Right atrium auricular region (tissue), 2 donors: ENCODE data around the gene EPS8L1. TPM values are rescaled to one million over a fixed set of nuclear protein-coding genes. Genes with fewer than 3 reads are reported as not detected.
A peak's percentile ranks its signal among the peaks of the same experiment; 100 is the strongest.

Experiments used
- DNase-seq: peaks from one replicate; pipeline ENCODE4 v3.0.0-alpha.2; 2019; ENCODE audit warnings: low spot score
- H3K27ac ChIP-seq, 2 donors: fragments of 200-600 bp; sonication (generic); 1 replicate in 1 of 2; 2 replicates in 1 of 2; pipeline ENCODE4 v1.5.1; 2016 to 2019
- H3K27me3 ChIP-seq, 2 donors: fragments of 200-600 bp; sonication (generic); one replicate each; pipeline versions ENCODE4 v1.5.1 to v1.6.0; 2017 to 2019
- H3K36me3 ChIP-seq: fragments of 200-600 bp; sonication (generic); one replicate; pipeline ENCODE4 v1.5.1; 2016
- H3K4me1 ChIP-seq, 2 donors: fragments of 200-600 bp; sonication (generic); one replicate each; pipeline versions ENCODE4 v1.5.1 to v1.6.0; 2017 to 2019
- H3K4me3 ChIP-seq, 2 donors: fragments of 200-600 bp; sonication (generic); 1 replicate in 1 of 2; 2 replicates in 1 of 2; pipeline ENCODE4 v1.5.1; 2017 to 2019; ENCODE audit warnings: mild to moderate bottlenecking in 1 of 2, moderate library complexity in 1 of 2
- H3K9me3 ChIP-seq, 2 donors: fragments of 200-600 bp; sonication (generic); one replicate each; pipeline ENCODE4 v1.5.1; 2019
- total RNA-seq, 2 donors: library from RNA; depleted of rRNA; stranded (reverse); fragments of >200 nt; gene quantifications; one replicate each; pipeline ENCODE4 v1.1.0, GENCODE V29; 2016
- TF ChIP-seq, protein P1 (sequence below), 2 donors: fragments of 200-600 bp; sonication (generic); IDR thresholded peaks; one replicate each; pipeline ENCODE4 v1.5.1; 2019; ENCODE audit warnings: antibody characterized with exemption in 2 of 2

EPS8L1 gene
- total RNA-seq, 2 donors from 2014 or later = 6.7 to 13.8 TPM

DNA sequence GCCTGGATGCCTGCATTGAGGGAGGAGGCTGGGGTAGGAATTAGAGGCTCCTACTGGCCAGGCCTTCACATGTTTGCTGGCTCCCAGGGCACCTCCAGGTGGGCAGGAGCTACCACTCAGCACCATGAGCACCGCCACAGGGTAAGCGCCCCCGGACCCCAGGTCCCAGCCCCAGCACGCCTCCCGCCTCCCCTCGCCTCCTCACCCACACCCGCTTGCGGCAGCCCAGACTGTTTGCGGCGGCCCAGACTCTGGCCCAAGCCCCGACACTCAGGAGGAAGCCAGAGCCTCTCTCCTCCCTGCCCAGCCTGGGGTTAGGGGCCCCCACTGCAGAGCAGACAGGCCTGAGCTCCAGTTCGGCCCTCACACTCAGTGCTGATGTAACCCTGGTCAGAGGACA, 652 bp downstream of the EPS8L1 start:
- Histone ChIP-seq H3K9me3 (peaks cover 0 to 10% of the 10 kb centered on the region in 2 donors), H3K36me3 (no peaks in the 10 kb centered on the region), H3K27ac (no peak overlapping the region), H3K27me3 (peaks cover 0 to 17% of the 10 kb centered on the region in 2 donors), H3K4me3 (no peak overlapping the region), H3K4me1 (peaks cover 0 to 16% of the 10 kb centered on the region in 2 donors)
- no peak for DNase-seq
- TF ChIP-seq, protein P1, sequence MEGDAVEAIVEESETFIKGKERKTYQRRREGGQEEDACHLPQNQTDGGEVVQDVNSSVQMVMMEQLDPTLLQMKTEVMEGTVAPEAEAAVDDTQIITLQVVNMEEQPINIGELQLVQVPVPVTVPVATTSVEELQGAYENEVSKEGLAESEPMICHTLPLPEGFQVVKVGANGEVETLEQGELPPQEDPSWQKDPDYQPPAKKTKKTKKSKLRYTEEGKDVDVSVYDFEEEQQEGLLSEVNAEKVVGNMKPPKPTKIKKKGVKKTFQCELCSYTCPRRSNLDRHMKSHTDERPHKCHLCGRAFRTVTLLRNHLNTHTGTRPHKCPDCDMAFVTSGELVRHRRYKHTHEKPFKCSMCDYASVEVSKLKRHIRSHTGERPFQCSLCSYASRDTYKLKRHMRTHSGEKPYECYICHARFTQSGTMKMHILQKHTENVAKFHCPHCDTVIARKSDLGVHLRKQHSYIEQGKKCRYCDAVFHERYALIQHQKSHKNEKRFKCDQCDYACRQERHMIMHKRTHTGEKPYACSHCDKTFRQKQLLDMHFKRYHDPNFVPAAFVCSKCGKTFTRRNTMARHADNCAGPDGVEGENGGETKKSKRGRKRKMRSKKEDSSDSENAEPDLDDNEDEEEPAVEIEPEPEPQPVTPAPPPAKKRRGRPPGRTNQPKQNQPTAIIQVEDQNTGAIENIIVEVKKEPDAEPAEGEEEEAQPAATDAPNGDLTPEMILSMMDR (IDR thresholded peaks at IDR 0.05) = no peak

DNA sequence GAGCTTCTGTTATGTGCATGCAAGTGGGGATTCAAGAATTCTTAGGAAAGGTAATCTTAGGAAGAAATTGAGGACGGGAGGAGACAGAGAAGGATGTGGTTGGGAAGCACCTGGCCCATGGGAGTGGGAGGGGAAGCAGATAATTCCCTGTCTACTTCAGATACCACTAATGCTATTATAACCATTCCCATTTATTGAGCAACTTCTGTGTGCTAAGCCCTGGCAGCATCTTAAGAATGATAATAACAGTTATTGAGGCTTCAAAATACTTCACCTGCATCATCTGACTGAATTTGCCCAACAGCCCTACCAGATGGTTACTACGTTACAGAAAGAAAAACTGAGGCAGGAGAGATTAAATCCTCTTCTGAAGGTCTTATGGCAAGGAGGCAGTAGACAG, 1.4 kb downstream of the EPS8L1 start:
- H3K36me3 ChIP-seq = no peaks in the 10 kb centered on the region
- TF ChIP-seq, protein P1 (IDR thresholded peaks at IDR 0.05) = no peak
- H3K27me3 ChIP-seq = peaks cover 7 to 25% of the 10 kb centered on the region in 2 donors
- H3K4me1 ChIP-seq = peaks cover 0 to 24% of the 10 kb centered on the region in 2 donors
- no peak overlapping the region for H3K4me3 ChIP-seq
- no peak for DNase-seq
- peaks cover 0 to 10% of the 10 kb centered on the region in 2 donors for H3K9me3 ChIP-seq
- no peak overlapping the region for H3K27ac ChIP-seq

- Histone ChIP-seq H3K36me3 (no peaks in the 10 kb centered on the region), H3K27me3 (peaks cover 17 to 44% of the 10 kb centered on the region in 2 donors), H3K27ac (no peak overlapping the region), H3K4me1 (peaks cover 0 to 30% of the 10 kb centered on the region in 2 donors), H3K9me3 (no peaks in the 10 kb centered on the region), H3K4me3 (no peak overlapping the region)
- no peak for DNase-seq
- TF ChIP-seq, protein P1 (IDR thresholded peaks at IDR 0.05) = no peak
Measured at GRCh38 chr19:55078996-55079395, 3.3 kb downstream of the EPS8L1 start.

GRCh38 chr19:55079400-55080038, 3.9 kb downstream of the EPS8L1 start:
- H3K27me3 ChIP-seq = peaks cover 17 to 47% of the 10 kb centered on the region in 2 donors

DNA sequence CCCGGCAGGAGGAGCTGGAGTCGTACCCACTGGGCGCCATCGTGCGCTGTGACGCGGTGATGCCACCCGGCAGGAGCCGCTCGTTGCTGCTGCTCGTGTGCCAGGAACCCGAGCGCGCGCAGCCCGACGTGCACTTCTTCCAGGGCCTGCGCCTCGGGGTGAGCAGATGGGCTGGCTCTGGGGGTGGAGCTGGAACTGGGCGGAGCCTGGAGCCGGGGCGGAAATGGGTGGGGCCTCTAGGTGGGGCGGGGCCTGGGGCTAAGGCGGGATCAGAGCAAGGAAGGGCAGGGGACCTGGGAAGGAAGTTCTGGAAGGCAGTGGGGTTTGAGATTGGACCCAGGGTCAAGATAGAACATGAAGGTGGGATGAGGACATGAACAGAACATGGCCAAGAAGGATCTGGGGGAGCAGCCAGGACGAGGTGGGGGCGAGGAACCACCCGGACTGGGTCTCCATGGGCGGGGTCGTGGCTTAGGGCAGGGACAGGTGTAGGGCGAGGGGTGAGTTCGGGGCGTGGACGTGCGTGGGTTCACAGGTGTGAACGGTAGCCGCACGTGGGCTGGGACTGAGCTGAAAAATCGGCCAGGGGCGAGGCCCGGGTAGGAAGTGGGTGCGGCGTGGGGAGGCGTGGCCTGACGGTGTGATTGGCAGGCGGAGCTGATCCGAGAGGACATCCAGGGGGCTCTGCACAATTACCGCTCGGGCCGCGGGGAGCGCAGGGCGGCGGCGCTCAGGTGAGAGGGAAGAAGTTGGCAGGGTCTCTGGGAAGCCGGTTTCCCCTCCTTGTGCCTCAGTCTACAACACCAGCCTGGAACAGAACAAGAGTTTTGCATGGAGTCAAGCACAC, 4.7 kb downstream of the EPS8L1 start:
- H3K4me1 ChIP-seq = peaks cover 0 to 30% of the 10 kb centered on the region in 2 donors
- no peaks in the 10 kb centered on the region for H3K36me3 ChIP-seq
- H3K27ac ChIP-seq = no peak overlapping the region
- no peak for DNase-seq
- TF ChIP-seq, protein P1 (IDR thresholded peaks at IDR 0.05) = no peak
- H3K9me3 ChIP-seq = no peaks in the 10 kb centered on the region
- H3K27me3 ChIP-seq = peaks cover 17 to 52% of the 10 kb centered on the region in 2 donors
- peak overlapping the region; percentile 34 to 58 for H3K4me3 ChIP-seq

More at GRCh38 chr19:55079400-55080038, 3.9 kb downstream of the EPS8L1 start:
- peak overlapping the region in 1 of 2 donors; percentile 58 for H3K4me3 ChIP-seq
- peaks cover 0 to 30% of the 10 kb centered on the region in 2 donors for H3K4me1 ChIP-seq
- no peaks in the 10 kb centered on the region for H3K36me3 ChIP-seq
- H3K9me3 ChIP-seq = no peaks in the 10 kb centered on the region
- no peak for DNase-seq
- TF ChIP-seq, protein P1 (IDR thresholded peaks at IDR 0.05) = no peak
- no peak overlapping the region for H3K27ac ChIP-seq
